ENCODE results near the gene CAD.

DNA sequence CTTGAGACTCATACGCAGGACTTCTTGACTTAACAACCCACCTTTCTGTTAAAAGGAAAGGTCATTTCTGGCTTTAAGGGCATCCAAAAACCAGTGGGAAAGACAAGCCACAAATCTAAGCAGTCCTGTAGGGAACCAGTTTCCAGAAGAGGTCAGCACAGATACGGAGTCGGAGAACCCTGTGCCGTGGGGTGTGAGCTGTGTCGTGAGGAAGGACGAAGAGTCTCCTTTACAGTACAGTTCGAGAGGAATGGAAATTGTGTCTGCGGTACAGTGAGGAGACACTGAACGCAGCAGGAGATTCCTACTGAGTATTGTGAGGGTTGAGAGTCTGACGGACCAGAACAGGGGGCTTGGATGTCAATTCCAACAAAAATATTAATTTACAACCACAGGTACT, 27.9 kb downstream of the CAD start:
- no peak for TF ChIP-seq CTCF (IDR thresholded peaks at IDR 0.05)
- no peak for TF ChIP-seq POLR2A (IDR thresholded peaks at IDR 0.05)
- no peak for TF ChIP-seq EP300 (IDR thresholded peaks at IDR 0.05)

Data from stomach (tissue), 4 donors.